CD14-positive monocyte (primary cell): ENCODE measurements around the gene IMP3. TPM values are rescaled to one million over a fixed set of nuclear protein-coding genes. Genes with fewer than 3 reads are reported as not detected.

Source experiments
- DNase-seq, 3 donors: peaks; one replicate each; pipeline ENCODE4 v3.0.0-alpha.2; 2011 to 2022
- H2AFZ ChIP-seq: 2 replicates; pipeline ENCODE4 v1.6.0; 2012; ENCODE audit warnings: mild to moderate bottlenecking, low read depth, low read length, inconsistent platforms; ENCODE audit not compliant: insufficient read depth, poor library complexity, severe bottlenecking
- H3K27ac ChIP-seq, 2 donors: 1 replicate in 1 of 2; 2 replicates in 1 of 2; pipeline ENCODE4 v1.5.1; 2012 to 2013; ENCODE audit warnings: low read length in 2 of 2, control low read depth in 1 of 2, inconsistent platforms in 1 of 2, low read depth in 1 of 2, mild to moderate bottlenecking in 1 of 2
- H3K27me3 ChIP-seq, 2 donors: one replicate each; pipeline versions ENCODE4 v1.6.0 to v1.6.1; 2011 to 2013; ENCODE audit warnings: low read length in 2 of 2; ENCODE audit not compliant: control insufficient read depth in 2 of 2, insufficient read depth in 2 of 2
- H3K36me3 ChIP-seq, 2 donors: replicated peaks in 1 of 2; 1 replicate in 1 of 2; 2 replicates in 1 of 2; pipeline versions ENCODE4 v1.5.1 to v1.6.1; 2012 to 2013; ENCODE audit warnings: low read length in 2 of 2, control low read depth in 1 of 2, inconsistent platforms in 1 of 2, mild to moderate bottlenecking in 1 of 2; ENCODE audit not compliant: insufficient read depth in 2 of 2, control insufficient read depth in 1 of 2
- H3K4me1 ChIP-seq, 2 donors: 1 replicate in 1 of 2; 2 replicates in 1 of 2; pipeline versions ENCODE4 v1.5.1 to v1.6.1; 2012 to 2013; ENCODE audit warnings: low read length in 2 of 2, control low read depth in 1 of 2, inconsistent platforms in 1 of 2, mild to moderate bottlenecking in 1 of 2, moderate library complexity in 1 of 2; ENCODE audit not compliant: insufficient read depth in 2 of 2, control insufficient read depth in 1 of 2
- H3K4me2 ChIP-seq: replicated peaks from 2 replicates; pipeline ENCODE3; 2012; ENCODE audit warnings: low read length, moderate library complexity, mild to moderate bottlenecking; ENCODE audit not compliant: poor library complexity, severe bottlenecking; ENCODE audit errors: extremely low read depth
- H3K4me3 ChIP-seq, 3 experiments: fragments of 200-600 bp in 1 of 3; sonication (generic) in 1 of 3; replicated peaks in 1 of 3; 1 replicate in 2 of 3; 2 replicates in 1 of 3; pipeline ENCODE4 v1.5.1; 2011 to 2013; ENCODE audit warnings: low read length in 3 of 3, mild to moderate bottlenecking in 3 of 3, control low read depth in 2 of 3, low read depth in 2 of 3, inconsistent platforms in 1 of 3, moderate library complexity in 1 of 3
- H3K79me2 ChIP-seq: 2 replicates; pipeline ENCODE4 v1.6.0; 2012; ENCODE audit warnings: mild to moderate bottlenecking, control low read depth, inconsistent platforms, low read length, moderate library complexity; ENCODE audit not compliant: insufficient read depth
- H3K9ac ChIP-seq: 2 replicates; pipeline ENCODE4 v1.6.0; 2017; ENCODE audit warnings: low read length, mild to moderate bottlenecking; ENCODE audit not compliant: insufficient read depth, poor library complexity, severe bottlenecking
- H3K9me3 ChIP-seq, 2 donors: replicated peaks in 1 of 2; 1 replicate in 1 of 2; 2 replicates in 1 of 2; pipeline versions ENCODE4 v1.5.1 to v1.6.1; 2012 to 2013; ENCODE audit warnings: low read length in 2 of 2, control low read depth in 1 of 2; ENCODE audit not compliant: control insufficient read depth in 1 of 2, insufficient read depth in 1 of 2
- H4K20me1 ChIP-seq: 2 replicates; pipeline ENCODE4 v1.6.0; 2012; ENCODE audit warnings: mild to moderate bottlenecking, low read length, control low read depth, moderate library complexity; ENCODE audit not compliant: insufficient read depth
- H3K27ac Mint-ChIP-seq, 7 donors: one replicate each; pipeline ENCODE4 v1.8.0; 2020; ENCODE audit warnings: mild to moderate bottlenecking in 7 of 7, mixed read lengths in 7 of 7, moderate library complexity in 6 of 7, inconsistent platforms in 2 of 7
- H3K27me3 Mint-ChIP-seq, 3 donors: one replicate each; pipeline ENCODE4 v1.8.0; 2021 to 2022; ENCODE audit warnings: low read depth in 3 of 3, mild to moderate bottlenecking in 3 of 3, mixed read lengths in 3 of 3, moderate library complexity in 3 of 3, inconsistent platforms in 1 of 3
- H3K36me3 Mint-ChIP-seq, 2 donors: one replicate each; pipeline ENCODE4 v1.8.0; 2020; ENCODE audit warnings: mixed read lengths in 2 of 2, inconsistent platforms in 1 of 2, mild to moderate bottlenecking in 1 of 2
- H3K4me1 Mint-ChIP-seq: one replicate; pipeline ENCODE4 v1.8.0; 2020; ENCODE audit warnings: mild to moderate bottlenecking, mixed read lengths
- H3K4me3 Mint-ChIP-seq, 2 donors: one replicate each; pipeline ENCODE4 v1.8.0; 2020; ENCODE audit warnings: mild to moderate bottlenecking in 2 of 2, mixed read lengths in 2 of 2, moderate library complexity in 1 of 2
- H3K9me3 Mint-ChIP-seq, 7 donors: one replicate each; pipeline ENCODE4 v1.8.0; 2020 to 2022; ENCODE audit warnings: mixed read lengths in 7 of 7, mild to moderate bottlenecking in 6 of 7, moderate library complexity in 6 of 7, inconsistent platforms in 2 of 7
- WGBS: methylation state at CpG from one replicate; pipeline ENCODE4 v1.1.5; 2013; ENCODE audit warnings: missing lambda C conversion rate; ENCODE audit not compliant: insufficient coverage; 5-methylcytosine and 5-hydroxymethylcytosine counted together
- intact Hi-C, 2 donors: fragments of 100-400 bp; cut with micrococcal nuclease; formaldehyde crosslinking; loops; one replicate each; pipeline versions ENCODE4 v1.15.0 to v1.15.1; 2023
- polyA plus RNA-seq, 3 donors: library from polyadenylated mRNA; depleted of rRNA in 1 of 3; unstranded in 2 of 3; stranded (reverse) in 1 of 3; fragments of 300-500 nt in 2 of 3; fragments of >200 nt in 1 of 3; fragmentation: Illumina TruSeq in 2 of 3; gene quantifications; 1 replicate in 2 of 3; 2 replicates in 1 of 3; pipeline ENCODE4 v1.2.3, GENCODE V29; 2012 to 2021
- TF ChIP-seq, protein P1 (sequence below): fragments of 200-600 bp; IDR thresholded peaks from one replicate; pipeline ENCODE4 v1.8.0; 2022; ENCODE audit warnings: antibody characterized with exemption, mild to moderate bottlenecking

Gene IMP3
- polyA plus RNA-seq, 3 donors: 36.7 to 119 (median 99.3) TPM

DNA sequence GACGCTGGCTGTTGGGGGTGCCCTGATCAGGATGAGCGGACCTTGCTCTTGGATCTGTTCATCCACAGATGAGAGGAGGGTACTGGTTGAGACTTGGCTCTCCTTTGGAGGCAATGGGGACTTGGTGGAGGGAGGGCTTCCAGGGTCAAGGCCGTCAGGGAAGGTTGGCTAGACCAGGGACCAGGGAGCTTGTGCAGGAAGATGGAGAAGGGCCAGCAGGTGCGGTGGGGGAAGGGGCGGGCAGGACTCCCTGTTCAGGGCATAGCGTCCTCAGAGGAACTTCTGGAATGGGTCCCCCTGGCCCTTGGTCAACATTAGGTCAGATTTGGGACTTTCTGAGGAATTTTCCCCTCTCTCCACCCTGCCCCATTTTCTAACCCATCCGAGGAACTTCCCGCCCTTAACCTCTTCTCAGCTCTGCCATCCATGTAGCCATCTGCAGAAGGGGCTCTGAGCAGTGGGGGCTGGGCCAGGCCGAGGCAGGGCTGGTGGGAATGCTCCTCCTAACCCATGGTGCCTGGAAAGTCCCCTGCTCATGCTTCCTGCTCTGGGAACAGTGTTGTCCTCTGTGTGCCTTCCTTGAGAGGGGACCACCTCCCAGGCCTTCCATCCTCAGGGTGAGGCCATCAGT lies 19.2 kb upstream of the IMP3 start:
- no peaks in the 10 kb centered on the region for H3K9me3 Mint-ChIP-seq

DNA sequence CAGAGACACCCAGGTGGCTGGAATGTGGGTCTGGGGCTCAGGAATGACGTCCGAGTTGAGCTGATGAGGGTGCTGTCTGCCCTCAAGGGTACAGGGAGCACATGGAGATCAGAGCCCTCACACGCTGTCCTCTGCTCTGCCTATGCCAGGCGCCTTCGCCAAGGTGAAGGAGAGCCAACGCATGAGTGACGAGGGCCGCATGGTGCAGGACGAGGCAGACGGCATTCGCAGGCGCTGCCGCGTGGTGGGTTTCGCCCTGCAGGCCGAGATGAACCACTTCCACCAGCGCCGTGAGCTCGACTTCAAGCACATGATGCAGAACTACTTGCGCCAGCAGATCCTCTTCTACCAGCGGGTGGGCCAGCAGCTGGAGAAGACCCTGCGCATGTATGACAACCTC lies 16.8 kb upstream of the IMP3 start:
- H3K4me3 Mint-ChIP-seq: no peak overlapping the region
- Histone ChIP-seq H3K27me3 (no peaks in the 10 kb centered on the region), H3K9ac (no peak overlapping the region), H2AFZ (no peak overlapping the region), H3K4me3 (no peak overlapping the region), H3K4me2 (no peak overlapping the region), H4K20me1 (peaks cover 29% of the 10 kb centered on the region), H3K4me1 (peaks cover 4 to 7% of the 10 kb centered on the region in 2 donors), H3K27ac (no peak overlapping the region), H3K9me3 (no peaks in the 10 kb centered on the region), H3K36me3 (peaks cover 0 to 42% of the 10 kb centered on the region in 2 donors), H3K79me2 (no peaks in the 10 kb centered on the region)
- peaks cover 27 to 33% of the 10 kb centered on the region in 2 donors for H3K36me3 Mint-ChIP-seq
- intact Hi-C loops: no loop called here
- TF ChIP-seq, protein P1, sequence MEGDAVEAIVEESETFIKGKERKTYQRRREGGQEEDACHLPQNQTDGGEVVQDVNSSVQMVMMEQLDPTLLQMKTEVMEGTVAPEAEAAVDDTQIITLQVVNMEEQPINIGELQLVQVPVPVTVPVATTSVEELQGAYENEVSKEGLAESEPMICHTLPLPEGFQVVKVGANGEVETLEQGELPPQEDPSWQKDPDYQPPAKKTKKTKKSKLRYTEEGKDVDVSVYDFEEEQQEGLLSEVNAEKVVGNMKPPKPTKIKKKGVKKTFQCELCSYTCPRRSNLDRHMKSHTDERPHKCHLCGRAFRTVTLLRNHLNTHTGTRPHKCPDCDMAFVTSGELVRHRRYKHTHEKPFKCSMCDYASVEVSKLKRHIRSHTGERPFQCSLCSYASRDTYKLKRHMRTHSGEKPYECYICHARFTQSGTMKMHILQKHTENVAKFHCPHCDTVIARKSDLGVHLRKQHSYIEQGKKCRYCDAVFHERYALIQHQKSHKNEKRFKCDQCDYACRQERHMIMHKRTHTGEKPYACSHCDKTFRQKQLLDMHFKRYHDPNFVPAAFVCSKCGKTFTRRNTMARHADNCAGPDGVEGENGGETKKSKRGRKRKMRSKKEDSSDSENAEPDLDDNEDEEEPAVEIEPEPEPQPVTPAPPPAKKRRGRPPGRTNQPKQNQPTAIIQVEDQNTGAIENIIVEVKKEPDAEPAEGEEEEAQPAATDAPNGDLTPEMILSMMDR: no peak
- peaks cover 0 to 3% (median 1%) of the 10 kb centered on the region in 3 donors for H3K27me3 Mint-ChIP-seq
- WGBS: 98% methylated on average over 22 of the region's 22 CpGs
- DNase-seq: no peak
- no peak overlapping the region for H3K27ac Mint-ChIP-seq
- H3K9me3 Mint-ChIP-seq: no peaks in the 10 kb centered on the region
- peaks cover 10% of the 10 kb centered on the region for H3K4me1 Mint-ChIP-seq

More for the DNA sequence above, 19.2 kb upstream of the IMP3 start:
- Mint-ChIP-seq H3K27ac (peak overlapping the region in 2 of 7 donors; percentile 28 to 43), H3K36me3 (peaks cover 27 to 31% of the 10 kb centered on the region in 2 donors), H3K27me3 (peaks cover 1 to 2% (median 2%) of the 10 kb centered on the region in 3 donors), H3K4me3 (no peak overlapping the region), H3K4me1 (peaks cover 1% of the 10 kb centered on the region)
- H3K79me2 ChIP-seq: no peaks in the 10 kb centered on the region
- intact Hi-C loops: no loop called here
- H4K20me1 ChIP-seq: peaks cover 16% of the 10 kb centered on the region
- no peak overlapping the region for H3K9ac ChIP-seq
- H3K4me1 ChIP-seq: no peaks in the 10 kb centered on the region
- no peak overlapping the region for H3K27ac ChIP-seq
- no peak overlapping the region for H3K4me2 ChIP-seq
- no peak overlapping the region for H3K4me3 ChIP-seq
- WGBS: 95% methylated on average over 7 of the region's 9 CpGs
- no peak for DNase-seq
- peaks cover 0 to 42% of the 10 kb centered on the region in 2 donors for H3K36me3 ChIP-seq
- no peaks in the 10 kb centered on the region for H3K27me3 ChIP-seq
- TF ChIP-seq, protein P1: no peak
- no peak overlapping the region for H2AFZ ChIP-seq
- H3K9me3 ChIP-seq: no peaks in the 10 kb centered on the region
